IMR-90 (cell line): ENCODE measurements around the gene MSANTD4. TPM values are rescaled to one million over a fixed set of nuclear protein-coding genes. Genes with fewer than 3 reads are reported as not detected.

Source experiments
- ATAC-seq: fragments of 200-7000 bp; cut with Tn5 transposase; 2 replicates; pipeline ENCODE4 v1.9.1; 2020; ENCODE audit warnings: low read depth, mild to moderate bottlenecking, moderate library complexity
- BruUV-seq: library from RNA; stranded (reverse); fragments of 400-500 nt; replicated peaks from 2 replicates; lab custom pipeline; 2021; lab: Mats Ljungman, UMichigan
- CTCF ChIA-PET: fragments of 300-600 bp; formaldehyde crosslinking; extraction: SDS; loops from one replicate; lab custom pipeline; 2021; ENCODE audit warnings: antibody characterized with exemption; lab: Yijun Ruan, JAX
- POLR2A ChIA-PET: fragments of 300-600 bp; sonication (Branson Sonifier 250); formaldehyde crosslinking; loops from one replicate; lab custom pipeline; 2022; ENCODE audit warnings: antibody characterized with exemption; ENCODE audit not compliant: unreplicated experiment; lab: Charles Lee
- DNase-seq: peaks from one replicate; pipeline ENCODE4 v3.0.0; 2013
- H2AFZ ChIP-seq: replicated peaks from 2 replicates; pipeline ENCODE3; 2013; ENCODE audit warnings: low read length, mild to moderate bottlenecking; ENCODE audit not compliant: poor library complexity
- H2AK5ac ChIP-seq: 2 replicates; pipeline ENCODE4 v1.6.1; 2013; ENCODE audit warnings: low read depth, low read length, inconsistent platforms
- H2AK9ac ChIP-seq: replicated peaks from 2 replicates; pipeline ENCODE3; 2013; ENCODE audit warnings: mild to moderate bottlenecking, low read depth, low read length, moderate library complexity; ENCODE audit not compliant: poor library complexity
- H2BK120ac ChIP-seq: 2 replicates; pipeline ENCODE4 v1.6.1; 2013; ENCODE audit warnings: low read depth, low read length, inconsistent platforms
- H2BK15ac ChIP-seq: 3 replicates; pipeline ENCODE4 v1.6.1; 2013; ENCODE audit warnings: low read depth, low read length, inconsistent platforms
- H2BK20ac ChIP-seq: 2 replicates; pipeline ENCODE4 v1.6.1; 2013; ENCODE audit warnings: low read depth, mild to moderate bottlenecking, inconsistent platforms, low read length, moderate library complexity
- H2BK5ac ChIP-seq: 2 replicates; pipeline ENCODE4 v1.6.1; 2013; ENCODE audit warnings: mild to moderate bottlenecking, low read depth, low read length, inconsistent platforms; ENCODE audit not compliant: poor library complexity, severe bottlenecking
- H3K14ac ChIP-seq: replicated peaks from 2 replicates; pipeline ENCODE4 v1.6.1; 2013; ENCODE audit warnings: low read depth, low read length, inconsistent platforms
- H3K18ac ChIP-seq: 2 replicates; pipeline ENCODE4 v1.6.1; 2013; ENCODE audit warnings: low read depth, low read length, control low read depth
- H3K23ac ChIP-seq: 2 replicates; pipeline ENCODE4 v1.6.1; 2013; ENCODE audit warnings: low read depth, low read length, inconsistent platforms
- H3K27ac ChIP-seq: 2 replicates; pipeline ENCODE4 v1.5.1; 2013; ENCODE audit warnings: mild to moderate bottlenecking, control low read depth, low read length; ENCODE audit not compliant: insufficient read depth
- H3K27me3 ChIP-seq: 2 replicates; pipeline ENCODE4 v1.6.1; 2013; ENCODE audit warnings: low read length; ENCODE audit not compliant: control insufficient read depth, insufficient read depth
- H3K36me3 ChIP-seq: 2 replicates; pipeline ENCODE4 v1.6.1; 2013; ENCODE audit warnings: low read length, mixed read lengths; ENCODE audit not compliant: control insufficient read depth, insufficient read depth
- H3K4ac ChIP-seq: 2 replicates; pipeline ENCODE4 v1.6.1; 2013; ENCODE audit warnings: low read depth, low read length, inconsistent platforms
- H3K4me1 ChIP-seq: 2 replicates; pipeline ENCODE4 v1.6.1; 2013; ENCODE audit warnings: low read length, mixed read lengths; ENCODE audit not compliant: control insufficient read depth, insufficient read depth
- H3K4me2 ChIP-seq: 2 replicates; pipeline ENCODE4 v1.6.1; 2013; ENCODE audit warnings: low read depth, mild to moderate bottlenecking, control low read depth, low read length, moderate library complexity
- H3K4me3 ChIP-seq: 2 replicates; pipeline ENCODE4 v1.5.1; 2013; ENCODE audit warnings: low read depth, mild to moderate bottlenecking, control low read depth, low read length, moderate library complexity; ENCODE audit not compliant: insufficient read depth
- H3K56ac ChIP-seq: 2 replicates; pipeline ENCODE4 v1.6.1; 2013; ENCODE audit warnings: low read length, inconsistent platforms; ENCODE audit not compliant: insufficient read depth; ENCODE audit errors: extremely low read depth
- H3K79me1 ChIP-seq, 2 experiments: 2 replicates each; pipeline ENCODE4 v1.6.1; 2013; ENCODE audit warnings: low read length in 2 of 2, inconsistent platforms in 1 of 2, low read depth in 1 of 2
- H3K9ac ChIP-seq: 2 replicates; pipeline ENCODE4 v1.6.1; 2013; ENCODE audit warnings: low read depth, low read length, control low read depth
- H3K9me1 ChIP-seq: 2 replicates; pipeline ENCODE4 v1.6.1; 2013; ENCODE audit warnings: low read length, inconsistent platforms; ENCODE audit not compliant: insufficient read depth
- H3K9me3 ChIP-seq: 2 replicates; pipeline ENCODE4 v1.6.1; 2013; ENCODE audit warnings: low read length; ENCODE audit not compliant: control insufficient read depth, insufficient read depth
- H4K20me1 ChIP-seq: 2 replicates; pipeline ENCODE4 v1.6.1; 2013; ENCODE audit warnings: low read length, inconsistent platforms; ENCODE audit not compliant: insufficient read depth
- H4K5ac ChIP-seq: 2 replicates; pipeline ENCODE4 v1.6.1; 2013; ENCODE audit warnings: mild to moderate bottlenecking, low read depth, low read length, control low read depth
- H4K8ac ChIP-seq, 2 experiments: 2 replicates each; pipeline ENCODE4 v1.6.1; 2013; ENCODE audit warnings: low read depth in 2 of 2, low read length in 2 of 2, control low read depth in 1 of 2, inconsistent platforms in 1 of 2
- H4K91ac ChIP-seq: 2 replicates; pipeline ENCODE4 v1.6.1; 2013; ENCODE audit warnings: low read depth, low read length, inconsistent platforms; ENCODE audit not compliant: insufficient read depth
- CEBPB ChIP-seq: IDR thresholded peaks from 2 replicates; pipeline ENCODE4 v1.6.1; 2012; ENCODE audit warnings: low read depth, low read length, improper control_type of control experiment
- MAZ ChIP-seq: IDR thresholded peaks from 2 replicates; pipeline ENCODE4 v1.6.1; 2012; ENCODE audit warnings: low read depth, mild to moderate bottlenecking, low read length, improper control_type of control experiment, moderate library complexity, borderline replicate concordance
- WGBS, 2 experiments: methylation state at CpG; one replicate each; pipeline versions ENCODE4 v1.1.5 to v1.1.7; 2013; ENCODE audit warnings: missing lambda C conversion rate in 2 of 2; ENCODE audit not compliant: insufficient read length in 1 of 2; ENCODE audit errors: extremely low coverage in 2 of 2; 5-methylcytosine and 5-hydroxymethylcytosine counted together
- dilution Hi-C: fragments of 300-500 bp; cut with HindIII; formaldehyde crosslinking; loops from one replicate; pipeline ENCODE4 v1.14.3; 2018; ENCODE audit warnings: low sequenced_read_pairs; ENCODE audit not compliant: unreplicated experiment
- in situ Hi-C: fragments of 300-500 bp; cut with MboI; formaldehyde crosslinking; loops from 3 replicates; pipeline ENCODE4 v1.14.3; 2019; ENCODE audit warnings: low sequenced_read_pairs, inconsistent platforms, mixed read lengths
- intact Hi-C: fragments of 100-400 bp; cut with micrococcal nuclease; formaldehyde crosslinking; loops from 2 replicates; pipeline ENCODE4 v1.10.0; 2022
- polyA plus RNA-seq, 3 experiments: library from polyadenylated mRNA; depleted of rRNA; stranded (reverse); fragments of >200 nt; gene quantifications; 2 replicates each; pipeline ENCODE4 v1.2.3, GENCODE V29; 2012; ENCODE audit warnings: low replicate concordance in 1 of 3
- total RNA-seq: library from RNA; depleted of rRNA; stranded (reverse); fragments of >200 nt; gene quantifications from 2 replicates; pipeline ENCODE4 v1.2.3, GENCODE V29; 2012

The MSANTD4 gene
- total and polyA plus RNA-seq, 2 of the 4 experiments (the other 2 are of a cell fraction): 9.4 to 18.8 TPM

GRCh38 chr11:106021181-106021966 is 666 bp downstream of the MSANTD4 start:
- no peak overlapping the region for H2BK15ac ChIP-seq
- peak overlapping the region; percentile 86 for H3K4ac ChIP-seq
- H4K20me1 ChIP-seq: no peaks in the 10 kb centered on the region
- TF ChIP-seq MAZ: no peak
- TF ChIP-seq CEBPB: peak; percentile 92
- H3K4me3 ChIP-seq: peak overlapping the region; percentile 76
- peak overlapping the region; percentile 33 for H3K18ac ChIP-seq
- H3K4me2 ChIP-seq: peak overlapping the region; percentile 82
- H3K79me1 ChIP-seq: peaks cover 16 to 35% of the 10 kb centered on the region in 2 experiments
- no peaks in the 10 kb centered on the region for H3K27me3 ChIP-seq
- H3K14ac ChIP-seq: peak overlapping the region; percentile 77
- no peaks in the 10 kb centered on the region; the same call in 1 of the 2 replicates for H3K4me1 ChIP-seq
- ChIA-PET POLR2A (no interaction called here), CTCF (no interaction called here)
- H3K36me3 ChIP-seq: no peaks in the 10 kb centered on the region
- peaks cover 3% of the 10 kb centered on the region; the same call in 1 of the 2 replicates for H3K9me1 ChIP-seq
- ATAC-seq (no peak), DNase-seq (peak; percentile 56)
- peak overlapping the region; percentile 69 for H2BK5ac ChIP-seq
- peak overlapping the region; percentile 18 to 83; a peak in 3 of 4 replicates for H4K8ac ChIP-seq
- peak overlapping the region; percentile 6 for H4K5ac ChIP-seq
- H2AK9ac ChIP-seq: peak overlapping the region; percentile 91
- peak overlapping the region; percentile 61 for H3K27ac ChIP-seq
- dilution Hi-C loops (no loop called here), in situ Hi-C loops (no loop called here), intact Hi-C loops (no loop called here)
- H2BK120ac ChIP-seq: peak overlapping the region; percentile 66; the same call in 1 of the 2 replicates
- H4K91ac ChIP-seq: peak overlapping the region; percentile 35; the same call in 1 of the 2 replicates
- no CpG with 5 or more reads among the region's 18 CpGs for WGBS, 2 experiments
- H3K23ac ChIP-seq: peak overlapping the region; percentile 89; the same call in 1 of the 2 replicates
- no peaks in the 10 kb centered on the region for H3K9me3 ChIP-seq
- peak overlapping the region; percentile 63; the same call in 1 of the 2 replicates for H3K56ac ChIP-seq
- H2AK5ac ChIP-seq: peak overlapping the region; percentile 13; the same call in 1 of the 2 replicates
- H2AFZ ChIP-seq: peak overlapping the region; percentile 99
- BruUV-seq: no TSS peak
- H2BK20ac ChIP-seq: no peak overlapping the region
- H3K9ac ChIP-seq: peak overlapping the region; percentile 70
